GM18505 (cell line): ENCODE measurements around the gene CHST9.

Experiments used
- ATAC-seq: cut with Tn5 transposase; IDR thresholded peaks from one replicate; pipeline ENCODE4 v1.9.1; 2021; ENCODE audit not compliant: unreplicated experiment
- POLR2A ChIP-seq: IDR thresholded peaks from 4 replicates; pipeline ENCODE4 v1.6.1; 2011; ENCODE audit warnings: borderline replicate concordance; ENCODE audit not compliant: insufficient read depth, insufficient read length; ENCODE audit errors: extremely low read depth

The CHST9 gene

DNA sequence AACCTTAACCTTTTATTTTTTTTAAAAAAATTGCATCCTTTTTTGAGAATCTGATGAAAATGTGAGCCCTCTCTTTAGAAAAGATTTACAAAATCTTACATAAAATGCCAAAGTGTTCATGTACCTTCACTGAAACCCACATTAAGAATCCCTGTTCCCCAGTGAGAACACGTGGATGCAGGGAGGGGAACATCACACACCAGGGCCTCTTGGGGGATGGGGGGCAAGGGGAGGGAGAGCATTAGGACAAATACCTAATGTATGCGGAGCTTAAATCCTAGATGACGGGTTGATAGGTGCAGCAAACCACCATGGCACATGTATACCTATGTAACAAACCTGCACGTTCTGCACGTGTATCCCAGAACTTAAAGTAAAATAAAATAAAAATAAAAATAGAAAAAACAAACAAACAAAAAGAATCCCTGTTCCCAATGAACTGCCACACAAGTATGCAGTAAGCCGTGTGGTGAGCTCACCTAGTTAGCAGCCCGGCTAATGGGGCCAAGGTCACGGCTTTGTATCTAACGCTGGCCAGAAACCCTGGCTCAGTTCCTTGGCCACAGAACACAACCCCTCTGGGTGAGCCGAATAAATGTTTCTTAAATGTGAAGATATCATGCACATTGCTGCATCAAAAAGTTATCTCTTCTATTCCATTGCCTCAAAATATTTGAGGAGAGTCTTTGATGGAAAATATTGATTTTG is 41.4 kb downstream of the CHST9 start:
- TF ChIP-seq POLR2A: no peak
- ATAC-seq: no peak

DNA sequence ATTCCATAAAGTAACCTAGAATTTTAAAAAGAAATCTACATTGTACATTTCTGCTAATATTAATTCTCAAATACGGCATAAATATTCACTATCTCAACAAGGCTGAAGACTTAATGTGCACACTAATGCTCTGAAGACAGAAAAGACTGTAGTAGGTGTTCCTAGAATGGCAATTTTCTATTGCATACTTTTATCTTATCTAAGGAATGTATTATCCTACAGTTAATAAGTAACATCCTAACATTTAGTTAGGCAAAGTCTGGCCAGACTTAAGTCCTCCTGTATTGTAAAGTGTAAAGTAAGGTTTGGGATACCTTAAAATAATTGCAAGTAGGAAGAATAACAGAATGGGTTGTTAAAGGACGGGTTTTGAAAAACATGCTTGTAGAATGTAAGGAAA is 42.2 kb downstream of the CHST9 start:
- no peak for TF ChIP-seq POLR2A
- ATAC-seq: no peak

DNA sequence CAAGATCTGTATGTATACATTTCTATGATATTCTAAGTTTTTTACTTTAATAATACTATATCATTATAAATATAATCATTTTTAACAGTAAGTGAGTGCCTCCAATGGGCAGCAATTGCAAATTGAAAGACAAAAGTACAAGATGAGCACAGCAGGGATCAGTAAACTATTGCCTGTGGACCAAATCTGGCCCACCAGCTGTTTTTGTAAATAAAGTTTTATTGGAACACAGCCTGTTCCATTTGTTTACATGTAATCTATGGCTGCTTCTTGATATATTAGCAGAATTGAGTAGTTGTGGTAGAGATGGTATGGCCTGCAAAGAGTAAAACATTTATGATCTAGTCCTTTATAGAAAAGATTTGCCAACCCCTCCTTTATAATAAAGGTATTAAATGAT is 43.2 kb downstream of the CHST9 start:
- TF ChIP-seq POLR2A: no peak
- no peak for ATAC-seq

DNA sequence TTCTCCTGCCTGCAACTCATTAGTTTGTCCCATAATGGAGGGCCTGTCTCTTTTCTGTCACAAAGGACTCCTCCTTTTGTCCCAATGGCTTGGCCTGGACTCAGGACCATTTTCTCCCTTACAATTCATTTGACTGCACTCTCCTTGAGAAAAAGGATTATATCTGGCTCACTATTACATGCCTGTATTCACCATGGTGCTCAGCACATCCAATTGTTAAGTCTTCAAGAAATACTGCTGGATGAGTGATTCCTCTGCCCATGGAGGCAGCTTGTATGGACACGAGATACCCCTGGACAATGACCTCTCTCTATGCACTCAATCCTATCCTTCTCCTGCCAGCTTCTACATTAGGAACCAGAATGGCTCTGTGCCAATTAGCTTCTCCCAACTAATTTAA is 47.0 kb downstream of the CHST9 start:
- ATAC-seq: no peak
- TF ChIP-seq POLR2A: no peak

DNA sequence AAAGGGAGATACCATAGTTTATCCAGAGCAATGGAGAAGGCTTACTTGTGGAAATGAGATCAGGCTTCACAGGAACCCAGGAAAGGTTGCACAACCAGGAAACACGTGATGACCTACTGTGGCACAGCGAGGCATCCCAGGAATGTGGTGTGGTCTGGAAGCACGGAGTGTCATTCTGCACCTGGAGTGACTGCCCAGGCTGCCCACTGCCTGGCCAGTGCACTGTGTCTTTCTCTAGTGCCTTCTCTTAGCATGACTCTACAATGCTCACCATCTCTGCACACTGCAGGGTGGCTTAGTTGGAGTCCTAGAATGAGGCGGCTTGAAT is 48.9 kb downstream of the CHST9 start:
- no peak for ATAC-seq
- TF ChIP-seq POLR2A: no peak

DNA sequence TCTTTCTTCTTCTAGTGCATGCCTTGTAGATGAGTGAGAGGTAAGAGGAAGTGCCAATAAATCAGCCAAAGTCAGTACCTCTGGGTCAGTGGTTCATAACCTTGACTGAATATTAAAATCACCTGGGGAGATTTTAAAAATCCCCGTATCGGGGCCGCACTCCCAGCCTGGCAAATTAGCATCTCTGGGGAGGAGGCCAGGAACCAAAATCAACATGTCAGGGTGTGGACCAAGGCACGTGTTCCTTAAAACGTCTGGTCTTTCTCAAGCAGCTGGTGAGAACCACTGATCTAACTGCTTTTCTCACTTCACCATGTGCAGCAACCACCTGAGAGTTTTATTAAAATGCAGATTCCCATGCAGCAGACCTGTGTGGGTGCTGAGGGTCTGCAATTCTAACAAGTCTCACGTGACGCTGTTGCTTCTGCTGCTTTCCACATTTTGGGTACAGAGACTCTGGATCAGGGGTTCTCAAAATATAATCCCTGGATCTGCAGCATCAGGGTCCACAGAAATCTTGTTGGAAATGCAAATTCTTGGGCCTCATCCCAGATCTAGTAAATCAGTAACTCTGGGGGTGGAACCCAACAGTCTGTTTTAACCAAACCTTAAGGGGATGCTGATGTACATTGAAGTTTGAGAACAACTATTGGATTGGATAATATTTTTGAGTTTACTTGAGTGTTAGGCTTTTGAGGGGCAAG is 49.5 kb downstream of the CHST9 start:
- no peak for TF ChIP-seq POLR2A
- no peak for ATAC-seq

DNA sequence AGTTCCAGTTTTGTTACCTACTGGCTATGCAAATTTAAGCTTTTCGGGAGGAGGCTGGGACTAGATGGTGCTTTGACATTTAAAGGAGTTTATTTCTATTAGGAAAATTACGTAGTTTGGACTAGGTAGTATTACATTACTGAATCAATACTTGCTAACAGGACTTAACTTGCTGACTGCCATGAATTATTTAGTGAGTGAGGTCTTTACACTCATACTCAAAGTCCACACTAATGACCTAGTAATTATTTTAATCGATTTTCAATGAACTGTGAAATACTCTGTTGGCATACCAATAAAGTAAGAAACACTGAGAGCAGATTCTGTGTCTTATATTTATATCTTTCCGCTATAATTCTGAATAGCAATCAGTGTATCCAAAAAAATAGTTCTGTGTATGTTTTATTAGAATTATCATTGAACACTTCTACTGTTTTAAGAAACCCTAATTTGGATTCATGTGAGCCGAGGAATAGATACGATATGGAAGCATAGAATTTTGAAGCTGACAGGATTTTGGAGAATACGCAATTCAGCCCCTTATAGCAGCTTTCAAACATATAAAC is 55.0 kb downstream of the CHST9 start:
- no peak for TF ChIP-seq POLR2A
- no peak for ATAC-seq

DNA sequence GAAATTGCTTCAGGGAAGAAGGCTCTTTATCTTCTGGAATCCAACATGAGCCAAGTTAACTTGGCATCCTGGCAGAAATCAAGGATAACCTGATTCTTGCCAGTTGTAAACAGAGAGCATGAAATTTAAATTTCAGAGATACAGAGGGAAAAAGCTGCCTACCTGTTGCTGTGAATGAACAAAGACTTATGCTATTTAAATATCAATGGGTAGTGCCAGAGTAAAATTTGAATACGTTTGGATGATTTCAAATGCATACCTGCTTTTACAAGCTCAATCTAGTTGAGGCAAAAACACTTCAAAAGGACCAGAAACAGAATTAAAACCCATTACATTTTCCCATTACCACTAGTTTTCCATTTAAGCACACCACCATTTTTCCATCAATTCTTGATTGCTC is 60.9 kb downstream of the CHST9 start:
- no peak for ATAC-seq
- no peak for TF ChIP-seq POLR2A

GRCh38 chr18:27121108-27121507 is 64.0 kb downstream of the CHST9 start:
- no peak for ATAC-seq
- no peak for TF ChIP-seq POLR2A

DNA sequence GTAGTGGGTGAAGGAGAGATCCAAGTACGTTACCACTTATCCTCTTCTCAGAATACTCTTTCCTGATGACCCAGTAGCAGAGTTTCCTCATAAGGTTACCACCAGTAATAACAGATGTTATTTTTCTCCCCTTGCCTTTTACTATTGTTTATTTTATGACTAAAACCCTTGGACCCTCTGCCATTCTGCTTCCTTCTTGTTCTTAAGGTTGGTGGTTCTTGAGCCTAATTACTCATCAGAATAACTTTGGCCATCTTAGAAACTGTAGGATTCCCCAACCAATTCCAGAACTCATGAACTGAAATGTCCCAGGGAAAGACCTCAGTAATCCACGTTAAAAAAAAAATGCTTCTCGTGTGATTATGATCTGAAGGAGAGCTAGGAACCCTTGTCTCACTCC is 64.9 kb downstream of the CHST9 start:
- ATAC-seq: no peak
- TF ChIP-seq POLR2A: no peak

GRCh38 chr18:27118973-27119372 is 66.1 kb downstream of the CHST9 start:
- ATAC-seq: no peak
- no peak for TF ChIP-seq POLR2A

- ATAC-seq: no peak
- no peak for TF ChIP-seq POLR2A
Observed at GRCh38 chr18:27114842-27115241, 70.3 kb downstream of the CHST9 start.

DNA sequence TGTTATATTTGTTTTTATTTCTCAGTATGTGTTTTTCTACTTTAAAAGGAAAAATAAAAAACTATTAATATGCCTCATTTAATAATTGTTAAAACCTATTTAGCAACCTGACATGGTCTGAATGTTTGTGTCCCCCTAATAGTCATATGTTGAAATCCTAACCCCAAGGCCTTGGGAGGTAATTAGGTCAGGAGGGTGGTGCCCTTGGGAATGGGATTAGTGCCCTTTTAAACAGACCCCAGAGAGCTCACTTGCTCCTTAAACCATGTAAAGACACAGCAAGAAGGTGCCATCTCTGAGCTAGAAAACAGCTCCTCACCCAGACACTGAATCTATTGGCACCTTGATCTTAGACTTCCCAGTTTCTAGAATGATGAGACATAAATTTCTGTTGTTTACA is 71.8 kb downstream of the CHST9 start:
- no peak for ATAC-seq
- no peak for TF ChIP-seq POLR2A

GRCh38 chr18:27110319-27110718 is 74.8 kb downstream of the CHST9 start:
- TF ChIP-seq POLR2A: no peak
- ATAC-seq: no peak

DNA sequence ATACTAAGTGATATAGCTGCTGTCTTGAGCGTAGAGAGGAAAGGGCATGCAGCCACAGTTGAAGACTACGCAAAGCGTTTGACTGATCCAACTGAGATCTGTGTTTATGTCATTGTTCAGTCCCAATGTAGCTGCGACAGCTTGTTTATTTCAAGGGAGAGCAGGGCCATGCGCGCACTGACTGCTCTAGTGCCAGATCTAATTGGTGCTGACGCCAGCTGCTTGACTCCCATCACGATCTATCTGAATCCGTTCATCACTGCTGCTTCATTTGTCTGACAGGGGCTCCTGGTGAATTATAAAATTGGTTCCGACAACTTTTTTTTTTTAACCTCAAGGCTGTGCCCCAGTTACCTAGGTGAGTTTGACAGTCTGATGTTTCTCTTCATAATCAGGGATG is 75.7 kb downstream of the CHST9 start:
- no peak for ATAC-seq
- TF ChIP-seq POLR2A: no peak

DNA sequence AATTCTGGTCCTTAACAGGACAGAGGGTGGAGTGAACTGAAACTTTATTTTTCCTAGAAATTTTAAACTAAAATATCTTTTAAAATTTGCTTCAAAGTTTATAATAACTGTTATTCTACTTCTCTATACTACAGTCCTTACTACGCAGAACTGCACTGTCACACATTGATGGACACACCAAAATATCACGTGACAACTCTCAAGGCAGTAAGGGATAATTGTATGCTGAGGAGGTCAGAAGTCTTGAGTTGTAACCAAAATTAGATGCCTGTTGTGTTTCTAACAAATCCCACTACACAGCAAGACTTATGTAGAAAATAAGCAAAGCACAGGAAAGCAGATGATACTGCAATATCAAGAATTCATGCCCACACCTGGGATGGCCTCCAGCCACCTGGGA is 76.3 kb downstream of the CHST9 start:
- TF ChIP-seq POLR2A: no peak
- no peak for ATAC-seq
